ENCODE measurements around the gene CIAO3. TPM values are rescaled to one million over a fixed set of nuclear protein-coding genes. Genes with fewer than 3 reads are reported as not detected.

Gene CIAO3
- polyA plus RNA-seq, 3 donors, result 8.6 to 41.1 (median 11.8) TPM

DNA sequence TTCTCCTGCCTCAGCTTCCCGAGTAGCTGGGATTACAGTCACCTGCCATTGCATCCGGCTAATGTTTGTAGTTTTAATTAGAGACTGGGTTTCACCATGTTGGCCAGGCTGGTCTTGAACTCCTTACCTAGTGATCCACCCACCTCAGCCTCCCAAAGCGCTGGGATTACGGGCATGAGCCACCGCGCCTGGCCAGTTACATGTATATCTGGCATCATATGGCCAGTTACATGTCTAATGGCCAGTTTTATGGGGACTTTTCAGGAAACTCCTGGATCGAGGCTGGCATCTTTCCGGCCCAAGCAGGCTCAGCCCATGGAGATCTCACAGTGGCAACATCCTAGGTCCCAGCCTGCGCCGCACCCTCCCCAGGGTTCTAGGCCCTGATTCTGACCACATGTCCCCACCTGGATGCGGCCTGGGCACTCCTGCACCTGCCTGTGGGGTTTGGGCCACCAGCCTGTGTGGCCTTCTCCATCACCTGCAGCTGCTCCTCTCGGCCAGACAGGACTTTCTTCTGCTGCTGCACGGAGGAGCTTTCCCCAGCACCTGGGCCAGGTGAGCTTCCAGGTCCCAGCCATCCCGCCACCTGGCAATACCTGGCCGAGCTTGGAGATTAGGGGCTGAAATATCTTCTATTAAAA lies 1.3 kb upstream of the CIAO3 start:
- intact Hi-C loops (cut with micrococcal nuclease), result no loop called here
- no peak overlapping the region for H3K4me2 ChIP-seq (replicated peaks; ENCODE audit: extremely low read depth, low read length, poor library complexity, severe bottlenecking)
- peaks cover 0 to 1% (median 0%) of the 10 kb centered on the region in 3 donors for H3K27me3 Mint-ChIP-seq (ENCODE audit: low read depth in 3 of 3)
- H3K4me3 ChIP-seq (replicated peaks in 1 of 3; ENCODE audit: low read depth in 2 of 3, low read length in 3 of 3), result no peak overlapping the region
- H3K79me2 ChIP-seq (ENCODE audit: insufficient read depth, low read length), result peaks cover 12% of the 10 kb centered on the region
- H3K9me3 Mint-ChIP-seq, result no peaks in the 10 kb centered on the region
- TF ChIP-seq, protein P1, sequence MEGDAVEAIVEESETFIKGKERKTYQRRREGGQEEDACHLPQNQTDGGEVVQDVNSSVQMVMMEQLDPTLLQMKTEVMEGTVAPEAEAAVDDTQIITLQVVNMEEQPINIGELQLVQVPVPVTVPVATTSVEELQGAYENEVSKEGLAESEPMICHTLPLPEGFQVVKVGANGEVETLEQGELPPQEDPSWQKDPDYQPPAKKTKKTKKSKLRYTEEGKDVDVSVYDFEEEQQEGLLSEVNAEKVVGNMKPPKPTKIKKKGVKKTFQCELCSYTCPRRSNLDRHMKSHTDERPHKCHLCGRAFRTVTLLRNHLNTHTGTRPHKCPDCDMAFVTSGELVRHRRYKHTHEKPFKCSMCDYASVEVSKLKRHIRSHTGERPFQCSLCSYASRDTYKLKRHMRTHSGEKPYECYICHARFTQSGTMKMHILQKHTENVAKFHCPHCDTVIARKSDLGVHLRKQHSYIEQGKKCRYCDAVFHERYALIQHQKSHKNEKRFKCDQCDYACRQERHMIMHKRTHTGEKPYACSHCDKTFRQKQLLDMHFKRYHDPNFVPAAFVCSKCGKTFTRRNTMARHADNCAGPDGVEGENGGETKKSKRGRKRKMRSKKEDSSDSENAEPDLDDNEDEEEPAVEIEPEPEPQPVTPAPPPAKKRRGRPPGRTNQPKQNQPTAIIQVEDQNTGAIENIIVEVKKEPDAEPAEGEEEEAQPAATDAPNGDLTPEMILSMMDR (IDR thresholded peaks at IDR 0.05), result no peak
- peaks cover 5% of the 10 kb centered on the region for H4K20me1 ChIP-seq (ENCODE audit: insufficient read depth, low read length)
- no peak overlapping the region for H2AFZ ChIP-seq (ENCODE audit: insufficient read depth, low read depth, low read length, poor library complexity, severe bottlenecking)
- no peaks in the 10 kb centered on the region for H3K9me3 ChIP-seq (replicated peaks in 1 of 2; ENCODE audit: control insufficient read depth in 1 of 2, insufficient read depth in 1 of 2, low read length in 2 of 2)
- no peak overlapping the region for H3K27ac ChIP-seq (ENCODE audit: low read depth in 1 of 2, low read length in 2 of 2)
- no peak overlapping the region for H3K4me3 Mint-ChIP-seq
- no peak overlapping the region for H3K9ac ChIP-seq (ENCODE audit: insufficient read depth, low read length, poor library complexity, severe bottlenecking)
- WGBS (ENCODE audit: insufficient coverage), result 98% methylated on average over 9 of the region's 15 CpGs
- H3K27me3 ChIP-seq (ENCODE audit: control insufficient read depth in 2 of 2, insufficient read depth in 2 of 2, low read length in 2 of 2), result no peaks in the 10 kb centered on the region
- DNase-seq, result no peak
- H3K4me1 ChIP-seq (ENCODE audit: control insufficient read depth in 1 of 2, insufficient read depth in 2 of 2, low read length in 2 of 2), result peaks cover 14 to 17% of the 10 kb centered on the region in 2 donors
- H3K36me3 ChIP-seq (replicated peaks in 1 of 2; ENCODE audit: control insufficient read depth in 1 of 2, insufficient read depth in 2 of 2, low read length in 2 of 2), result peaks cover 10 to 12% of the 10 kb centered on the region in 2 donors
- H3K4me1 Mint-ChIP-seq, result peaks cover 16% of the 10 kb centered on the region
- H3K27ac Mint-ChIP-seq, result no peak overlapping the region
- H3K36me3 Mint-ChIP-seq, result peaks cover 10 to 25% of the 10 kb centered on the region in 2 donors

- Histone ChIP-seq H3K9me3 (replicated peaks in 1 of 2; ENCODE audit: control insufficient read depth in 1 of 2, insufficient read depth in 1 of 2, low read length in 2 of 2) (no peaks in the 10 kb centered on the region), H3K4me2 (replicated peaks; ENCODE audit: extremely low read depth, low read length, poor library complexity, severe bottlenecking) (peak overlapping the region; percentile 91), H3K9ac (ENCODE audit: insufficient read depth, low read length, poor library complexity, severe bottlenecking) (peak overlapping the region; percentile 86), H4K20me1 (ENCODE audit: insufficient read depth, low read length) (peaks cover 5% of the 10 kb centered on the region), H3K4me1 (ENCODE audit: control insufficient read depth in 1 of 2, insufficient read depth in 2 of 2, low read length in 2 of 2) (peaks cover 14 to 17% of the 10 kb centered on the region in 2 donors), H3K36me3 (replicated peaks in 1 of 2; ENCODE audit: control insufficient read depth in 1 of 2, insufficient read depth in 2 of 2, low read length in 2 of 2) (peaks cover 26 to 29% of the 10 kb centered on the region in 2 donors), H2AFZ (ENCODE audit: insufficient read depth, low read depth, low read length, poor library complexity, severe bottlenecking) (peak overlapping the region; percentile 91), H3K4me3 (replicated peaks in 1 of 3; ENCODE audit: low read depth in 2 of 3, low read length in 3 of 3) (peak overlapping the region; percentile 84 to 96 (median 90)), H3K27me3 (ENCODE audit: control insufficient read depth in 2 of 2, insufficient read depth in 2 of 2, low read length in 2 of 2) (no peaks in the 10 kb centered on the region), H3K79me2 (ENCODE audit: insufficient read depth, low read length) (peaks cover 12% of the 10 kb centered on the region), H3K27ac (ENCODE audit: low read depth in 1 of 2, low read length in 2 of 2) (peak overlapping the region in 1 of 2 donors; percentile 76)
- peaks cover 26 to 42% of the 10 kb centered on the region in 2 donors for H3K36me3 Mint-ChIP-seq
- 0% methylated on average over 21 of the region's 22 CpGs for WGBS (ENCODE audit: insufficient coverage)
- peak overlapping the region; percentile 81 to 85 for H3K4me3 Mint-ChIP-seq
- H3K27ac Mint-ChIP-seq, result peak overlapping the region in 2 of 7 donors; percentile 63 to 82
- intact Hi-C loops (cut with micrococcal nuclease), result no loop called here
- no peak for DNase-seq
- TF ChIP-seq, protein P1 (IDR thresholded peaks at IDR 0.05), result no peak
- H3K9me3 Mint-ChIP-seq, result no peaks in the 10 kb centered on the region
- H3K27me3 Mint-ChIP-seq (ENCODE audit: low read depth in 3 of 3), result no peaks in the 10 kb centered on the region
- H3K4me1 Mint-ChIP-seq, result peaks cover 16% of the 10 kb centered on the region
Measured at GRCh38 chr16:740459-740763, 386 bp downstream of the CIAO3 start.

All from CD14-positive monocyte (primary cell).